Measurements from ENCODE around the gene ASXL1.
A peak's percentile ranks its signal among the peaks of the same experiment; 100 is the strongest.
"Not testable (repeated sequence)": the region's sequence is repeated elsewhere in the genome, so short reads cannot be mapped to it uniquely, and the experiment has no call there.

Gene ASXL1

DNA sequence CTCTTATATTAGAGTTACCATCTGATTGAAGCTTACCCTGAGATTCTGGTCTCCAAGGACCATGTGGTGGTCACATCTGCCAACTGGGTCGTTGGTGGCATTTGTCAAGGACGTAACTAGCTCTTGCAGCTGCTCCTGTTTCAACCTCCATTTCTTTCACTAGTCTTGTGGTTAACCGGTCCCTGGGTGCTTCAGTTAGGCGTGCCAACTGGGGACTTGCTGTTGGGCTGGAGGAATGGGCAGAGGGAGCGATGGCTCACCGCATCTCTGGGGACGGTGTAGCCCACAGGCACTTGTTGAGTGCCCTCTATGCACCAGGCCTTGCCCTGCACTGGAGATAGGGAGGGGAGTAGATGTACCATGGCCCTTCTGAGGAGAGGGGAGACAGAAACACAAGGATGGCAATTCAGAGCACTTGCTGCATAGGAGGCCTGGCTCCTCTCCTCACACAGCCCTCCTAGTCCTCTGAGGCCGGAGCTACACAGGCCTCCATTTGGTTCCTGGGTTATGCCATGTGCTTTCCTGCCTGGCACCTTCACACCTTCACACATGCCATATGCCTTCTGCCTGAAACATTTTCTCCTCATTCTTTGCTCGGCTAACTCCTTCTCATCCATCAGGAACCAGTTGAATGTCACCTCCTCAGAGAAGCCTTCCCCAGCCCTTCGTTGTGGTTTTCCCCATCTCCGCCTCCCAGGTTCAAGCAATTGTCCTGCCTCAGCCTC lies 20.0 kb upstream of the ASXL1 start:
- no peak for DNase-seq (ENCODE audit: low read depth)

DNA sequence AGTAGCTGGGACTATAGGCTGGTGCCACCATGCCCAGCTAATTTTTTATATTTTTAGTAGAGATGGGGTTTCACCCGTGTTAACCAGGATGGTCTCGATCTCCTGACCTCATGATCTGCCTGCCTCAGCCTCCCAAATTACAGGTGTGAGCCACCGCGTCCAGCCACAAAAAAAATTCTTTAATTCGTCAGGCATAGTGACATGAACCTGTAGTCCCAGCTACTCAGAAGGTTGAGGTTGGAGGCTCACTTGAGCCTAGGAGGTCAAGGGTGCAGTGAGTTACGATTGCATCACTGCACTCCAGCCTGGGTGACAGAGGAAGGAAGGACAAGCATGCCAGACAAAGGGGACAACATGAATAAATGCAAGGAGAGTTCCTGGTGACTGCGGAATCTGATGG lies 19.5 kb upstream of the ASXL1 start:
- no peak for DNase-seq (ENCODE audit: low read depth)

DNA sequence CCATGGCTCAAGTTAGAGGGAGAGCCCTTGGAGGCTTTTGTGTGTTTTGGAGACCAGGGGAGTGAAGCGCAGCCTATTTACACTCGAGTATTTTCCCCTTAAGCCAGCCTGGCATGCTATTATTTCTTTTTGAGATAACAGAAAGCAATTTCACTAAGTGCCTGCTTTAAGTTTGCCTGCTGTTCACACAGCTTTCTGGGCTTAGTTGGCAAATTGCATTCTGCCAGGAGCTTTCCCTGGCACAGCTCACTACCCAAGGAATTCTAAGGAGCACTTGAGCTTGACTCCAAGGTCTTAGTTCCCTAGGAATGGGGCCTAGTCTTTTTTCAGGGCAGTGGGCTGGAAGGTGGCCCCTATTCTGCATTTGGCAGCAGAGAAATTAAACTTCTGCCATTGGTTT lies 19.0 kb upstream of the ASXL1 start:
- DNase-seq (ENCODE audit: low read depth) = no peak

DNA sequence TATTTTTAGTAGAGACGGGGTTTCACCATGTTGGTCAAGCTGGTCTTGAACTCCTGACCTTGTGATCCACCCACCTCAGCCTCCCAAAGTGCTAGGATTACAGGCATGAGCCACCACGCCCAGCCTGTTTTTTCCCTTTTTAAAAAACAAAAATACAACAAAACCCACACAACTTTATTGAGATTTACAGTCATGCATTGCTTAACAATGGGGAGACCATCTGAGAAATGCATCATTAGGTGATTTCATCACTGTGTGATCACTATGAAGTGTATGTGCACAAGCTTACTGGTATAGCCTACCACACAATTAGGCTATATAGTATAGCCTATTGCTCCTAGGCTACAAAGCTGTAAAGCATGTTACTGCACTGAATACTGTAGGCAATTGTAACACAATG lies 17.1 kb upstream of the ASXL1 start:
- not testable (repeated sequence) for DNase-seq (ENCODE audit: low read depth)

DNA sequence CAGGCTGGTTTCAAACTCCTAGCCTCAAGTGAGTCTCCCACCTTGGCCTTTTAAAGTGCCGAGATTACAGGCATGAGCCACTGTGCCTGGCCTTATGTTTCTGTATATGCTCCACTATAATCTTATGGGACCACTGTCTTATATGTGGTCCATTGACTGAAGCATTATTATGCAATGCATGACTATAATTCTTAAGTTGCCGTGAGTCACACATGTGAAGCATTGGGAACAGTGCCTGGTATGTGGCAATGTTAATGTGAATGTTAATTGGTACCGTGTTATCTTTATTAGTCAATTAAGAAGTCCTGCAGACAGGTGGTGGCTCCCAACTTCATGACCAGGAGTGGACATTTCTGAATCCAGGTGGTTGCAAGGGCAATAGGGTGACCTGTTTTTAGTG lies 14.7 kb upstream of the ASXL1 start:
- no peak for DNase-seq (ENCODE audit: low read depth)

DNA sequence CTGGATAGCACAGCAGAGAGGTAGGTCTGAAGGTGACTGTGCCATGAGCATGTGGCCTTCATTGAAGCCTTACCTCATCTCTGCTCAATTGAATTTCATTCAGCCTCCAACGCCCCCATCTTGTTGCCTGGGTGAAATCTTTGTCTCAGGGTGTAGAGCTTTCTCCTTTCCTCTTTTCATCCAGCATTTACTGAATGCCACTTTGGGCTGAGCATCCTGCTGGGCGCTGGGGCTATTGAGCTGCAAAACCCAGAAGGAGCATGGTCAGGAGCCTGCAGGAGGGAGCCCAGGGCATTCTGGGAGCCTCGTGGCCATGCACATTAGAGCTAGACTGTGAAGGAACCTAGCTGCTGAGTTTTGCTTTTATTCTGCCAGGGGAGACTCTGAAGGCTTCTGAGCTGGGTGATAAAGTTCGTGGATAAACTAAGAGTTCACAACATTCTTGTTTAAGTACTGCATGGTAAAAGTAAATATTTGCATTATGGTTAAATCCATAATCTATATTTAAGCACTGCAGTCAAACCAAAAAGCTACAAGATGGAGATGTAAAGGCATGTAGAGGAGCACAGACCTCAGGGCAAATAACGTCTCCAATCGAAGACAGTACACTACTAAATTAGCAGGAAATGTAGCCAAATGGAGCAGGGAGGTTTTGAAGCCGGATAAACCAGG lies 13.2 kb upstream of the ASXL1 start:
- no peak for DNase-seq (ENCODE audit: low read depth)

DNA sequence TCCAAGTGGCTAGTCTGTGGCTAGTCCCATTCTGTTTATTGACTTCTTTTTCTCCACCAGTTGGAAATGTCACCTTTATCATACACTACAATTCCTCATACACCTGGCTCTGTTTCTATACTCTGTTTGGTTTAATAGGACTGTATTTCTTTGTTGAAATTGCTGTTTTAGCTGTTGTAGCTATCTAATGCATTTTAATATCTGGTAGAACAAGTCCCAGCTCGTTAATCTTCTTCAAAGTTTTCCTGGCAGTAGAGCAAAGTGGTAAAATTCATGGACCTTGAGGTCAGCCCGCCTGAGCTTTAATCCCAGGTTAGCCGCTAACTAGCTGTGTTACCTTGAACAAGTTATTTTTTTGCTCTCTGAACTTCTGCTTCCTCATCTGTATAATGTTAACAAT lies 9.9 kb upstream of the ASXL1 start:
- DNase-seq (ENCODE audit: low read depth) = no peak

DNA sequence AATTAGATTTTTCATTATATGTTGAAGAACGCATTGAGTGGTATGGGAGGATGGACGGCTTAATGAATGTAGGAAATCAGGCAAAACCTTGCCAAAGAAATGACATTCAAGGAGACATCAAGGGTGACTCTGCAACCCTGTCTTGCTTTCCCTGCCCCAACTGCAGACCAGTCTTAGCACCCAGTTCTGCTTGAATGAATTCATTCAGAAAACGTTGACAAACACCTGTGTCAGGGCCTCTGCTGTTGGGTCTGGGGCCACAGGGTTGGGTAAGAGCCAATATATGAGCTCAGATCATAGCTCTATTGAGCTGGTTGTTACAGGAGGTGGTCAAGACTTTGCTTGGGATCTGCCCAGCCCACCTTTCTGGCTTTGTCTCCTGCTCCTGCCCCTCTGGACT lies 7.7 kb upstream of the ASXL1 start:
- DNase-seq (ENCODE audit: low read depth) = no peak

DNA sequence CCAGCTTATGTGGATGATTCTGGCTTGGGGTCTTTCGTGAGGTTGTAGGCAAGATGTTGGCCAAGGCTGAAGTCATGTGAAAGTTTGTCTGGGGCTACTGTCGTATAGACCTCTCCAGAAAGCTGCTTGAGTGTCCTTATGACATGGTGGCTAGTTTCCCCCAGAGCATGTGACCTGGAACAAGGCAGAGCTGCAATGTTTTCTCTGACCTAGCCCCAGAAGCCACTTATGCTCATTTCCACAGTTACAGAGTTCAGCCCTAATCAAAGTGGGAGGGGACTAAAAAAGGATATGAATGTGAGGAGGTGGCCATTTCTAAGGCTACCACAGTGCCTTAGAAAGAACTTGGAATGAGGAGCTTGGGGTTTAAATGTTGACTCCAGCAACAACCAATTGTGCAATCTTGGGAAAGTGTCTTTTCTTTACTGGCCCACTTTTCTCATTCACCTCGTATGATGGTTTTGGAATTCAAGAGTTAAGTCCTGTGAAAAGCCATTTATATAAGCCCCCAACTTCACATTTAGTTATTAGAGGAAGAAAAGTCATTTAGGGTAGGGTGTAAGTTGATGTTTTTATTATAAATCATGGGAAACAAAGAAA lies 5.9 kb upstream of the ASXL1 start:
- DNase-seq (ENCODE audit: low read depth) = no peak

DNA sequence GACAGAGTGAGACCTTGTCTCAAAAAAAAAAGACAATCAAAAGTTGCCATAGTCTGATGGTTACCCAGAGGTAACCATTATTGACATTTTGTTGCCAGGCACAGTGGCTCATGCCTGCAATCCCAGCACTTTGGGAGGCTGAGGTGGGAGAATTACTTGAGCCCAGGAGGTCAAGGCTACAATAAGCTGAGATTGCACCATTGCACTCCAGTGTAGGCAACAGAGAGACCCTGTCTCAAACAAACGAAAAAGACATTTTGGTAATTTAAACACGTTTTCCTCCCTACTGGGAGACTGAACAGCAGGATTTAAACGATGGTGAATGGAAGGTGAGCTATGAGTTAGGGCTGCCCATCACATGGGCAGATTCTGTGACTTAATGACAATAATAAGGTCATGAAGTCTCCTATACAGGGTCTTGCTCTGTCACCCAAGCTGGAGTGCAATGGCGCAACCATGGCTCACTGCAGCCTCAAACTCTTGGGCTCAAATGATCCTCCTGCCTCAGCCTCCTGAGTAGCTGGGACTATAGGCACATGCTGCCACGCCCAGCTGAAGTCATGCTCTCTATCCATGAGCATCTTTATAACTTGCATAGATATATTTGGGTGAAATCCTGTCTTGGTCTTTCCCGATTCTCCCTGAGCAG lies 4.2 kb upstream of the ASXL1 start:
- DNase-seq (ENCODE audit: low read depth) = no peak

DNA sequence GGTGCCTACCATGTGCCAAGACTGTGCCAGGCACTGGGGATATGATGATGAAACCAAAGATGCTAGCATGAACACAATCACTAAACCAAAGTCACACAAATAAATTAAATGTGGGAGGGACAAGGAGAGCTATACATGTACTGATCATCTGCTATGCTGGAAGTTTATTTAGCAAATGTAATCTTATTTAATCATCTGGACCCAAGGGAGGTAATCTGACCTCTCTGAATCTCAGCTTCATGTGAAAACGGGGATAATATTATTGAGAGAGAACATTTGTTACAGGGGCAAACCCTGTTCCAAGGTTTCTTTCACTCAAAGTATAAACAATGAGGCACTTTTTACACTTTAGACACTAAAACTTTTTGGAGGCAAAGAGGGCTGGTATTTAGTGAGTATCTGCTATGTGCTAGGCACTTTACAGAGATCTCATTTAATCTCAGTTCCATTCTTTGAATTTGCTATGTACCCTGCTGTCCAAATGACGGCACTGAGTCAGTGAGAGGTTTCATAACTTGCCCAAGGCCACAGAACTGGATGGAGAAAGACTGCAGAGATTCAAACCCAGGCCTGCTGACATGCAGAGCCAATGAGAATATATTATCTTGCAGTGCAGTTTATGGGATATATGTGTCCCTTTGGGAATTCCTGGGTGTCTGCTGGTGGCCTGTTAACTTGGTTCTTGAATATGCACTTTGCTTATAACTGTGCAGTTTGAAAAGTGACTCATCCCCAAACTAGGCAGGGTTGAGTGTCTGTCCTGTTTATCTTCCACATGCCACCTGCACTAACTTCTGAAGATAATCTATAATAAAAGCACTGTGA lies 3.3 kb upstream of the ASXL1 start:
- no peak for DNase-seq (ENCODE audit: low read depth)

DNA sequence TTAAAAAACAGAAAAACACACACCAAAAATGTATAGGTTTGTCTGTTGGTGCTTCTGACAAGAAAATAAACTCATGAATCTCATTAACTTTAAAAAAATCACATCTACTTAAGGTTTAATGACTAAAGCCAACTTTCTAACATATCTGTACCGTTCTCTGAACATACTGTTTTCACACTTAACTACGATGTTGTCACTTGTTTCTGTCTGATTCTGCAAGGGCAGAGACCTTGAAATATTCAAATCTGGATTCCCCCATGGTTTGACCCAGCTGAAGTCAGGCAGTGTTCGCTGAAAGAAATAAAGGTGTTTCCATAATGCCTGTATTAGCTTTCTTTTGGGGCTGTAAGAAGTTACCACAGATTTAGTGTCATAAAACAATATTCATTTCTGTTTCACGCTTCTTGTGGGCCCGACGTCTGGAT lies 2.7 kb upstream of the ASXL1 start:
- no peak for DNase-seq (ENCODE audit: low read depth)

DNA sequence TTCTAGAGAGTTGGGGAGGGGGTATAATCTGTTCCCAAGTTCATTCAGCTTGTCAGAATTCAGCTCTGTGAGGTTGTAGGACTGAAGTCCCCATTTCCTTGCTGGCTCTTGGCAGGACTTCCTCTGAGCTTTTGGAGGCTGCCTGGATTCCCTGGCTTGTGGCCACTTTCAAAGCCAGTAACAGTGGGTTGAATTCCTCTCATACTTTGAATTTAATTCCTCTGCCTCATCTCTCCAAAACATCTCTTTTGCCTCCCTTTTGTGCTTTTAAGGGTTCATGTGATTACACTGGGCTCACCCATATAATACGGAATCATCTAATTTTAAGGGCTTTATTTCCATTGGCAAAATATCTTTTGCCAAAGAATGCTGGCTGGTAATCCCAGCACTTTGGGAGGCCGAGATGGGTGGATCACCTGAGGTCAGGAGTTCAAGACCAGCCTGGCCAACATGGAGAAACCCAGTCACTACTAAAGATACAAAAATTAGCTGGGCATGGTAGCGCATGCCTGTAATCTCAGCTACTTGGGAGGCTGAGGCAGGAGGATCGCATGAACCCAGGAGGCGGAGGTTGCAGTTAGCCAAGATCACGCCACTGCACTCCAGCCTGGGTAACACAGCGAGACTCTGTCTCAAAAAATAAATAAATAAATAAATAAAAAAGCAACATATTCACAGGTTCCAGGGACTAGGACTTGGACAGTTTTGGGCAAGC lies 2.1 kb upstream of the ASXL1 start:
- not testable (repeated sequence) for DNase-seq (ENCODE audit: low read depth)

DNA sequence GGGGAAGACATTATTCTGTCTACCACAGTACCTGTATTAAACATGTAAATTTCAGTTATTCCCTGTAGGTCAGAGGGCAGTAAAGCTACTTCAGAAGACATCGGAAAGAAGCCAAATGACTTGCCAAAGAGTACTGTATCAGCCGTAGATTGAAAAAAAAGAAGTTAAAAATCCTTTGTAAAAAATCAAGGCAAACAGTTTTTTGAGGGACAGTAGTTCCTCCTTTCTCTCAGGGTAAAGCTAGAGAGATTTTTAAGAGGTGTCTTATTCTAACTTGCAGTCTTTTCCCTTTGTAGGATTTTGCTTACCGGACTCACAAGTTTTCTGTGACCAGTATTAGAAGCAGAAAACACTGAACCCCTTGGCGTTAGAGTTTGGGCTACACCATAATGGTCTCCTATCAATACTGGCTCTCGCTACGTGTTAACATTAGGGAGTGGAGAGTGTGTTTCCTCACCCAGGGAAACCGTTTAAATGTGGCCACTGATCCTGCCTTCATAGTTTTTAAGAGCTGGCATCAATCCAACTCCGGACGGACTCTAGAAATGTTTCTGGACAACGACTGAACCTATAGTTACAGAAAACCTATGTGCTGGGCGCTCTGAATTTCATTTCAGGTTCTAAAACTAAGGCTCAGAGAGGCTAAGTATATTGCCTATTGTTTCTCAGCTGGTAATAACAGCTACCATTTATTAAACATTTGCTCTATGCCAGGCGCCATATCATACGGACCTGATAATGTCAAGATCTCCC lies 1.3 kb upstream of the ASXL1 start:
- no peak for DNase-seq (ENCODE audit: low read depth)

DNA sequence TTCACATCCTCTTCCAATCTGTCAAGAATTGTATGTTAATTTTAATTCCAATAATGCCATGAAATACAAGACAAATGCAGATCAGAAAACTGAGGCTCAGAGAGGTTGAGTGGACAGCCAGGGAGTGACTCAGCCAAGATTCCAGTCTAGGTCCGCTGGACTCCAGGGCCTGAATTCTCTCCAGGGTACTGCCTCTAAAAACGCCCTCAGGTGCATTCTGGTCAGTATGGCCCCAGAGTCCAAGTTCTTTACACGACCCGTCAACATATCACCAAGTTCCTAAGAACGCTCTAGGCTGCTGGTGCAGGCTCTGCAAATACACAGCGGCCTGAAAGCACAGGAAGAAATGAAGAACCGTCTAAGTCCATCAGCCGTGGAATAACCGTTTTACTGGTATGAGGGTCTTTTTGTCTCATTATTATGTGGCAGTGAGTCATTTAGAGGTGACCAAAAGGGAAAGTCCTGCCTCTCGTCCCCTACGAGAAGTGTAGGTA lies 709 bp upstream of the ASXL1 start:
- DNase-seq (ENCODE audit: low read depth) = no peak

DNA sequence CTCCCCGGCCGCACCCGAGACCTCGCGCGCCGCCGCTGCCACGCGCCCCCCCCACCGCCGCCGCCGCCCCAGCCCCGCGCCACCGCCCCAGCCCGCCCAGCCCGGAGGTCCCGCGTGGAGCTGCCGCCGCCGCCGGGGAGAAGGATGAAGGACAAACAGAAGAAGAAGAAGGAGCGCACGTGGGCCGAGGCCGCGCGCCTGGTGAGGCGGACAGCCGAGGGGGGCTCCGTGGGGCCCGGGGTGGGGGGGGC lies 426 bp downstream of the ASXL1 start:
- DNase-seq (ENCODE audit: low read depth) = no peak

DNA sequence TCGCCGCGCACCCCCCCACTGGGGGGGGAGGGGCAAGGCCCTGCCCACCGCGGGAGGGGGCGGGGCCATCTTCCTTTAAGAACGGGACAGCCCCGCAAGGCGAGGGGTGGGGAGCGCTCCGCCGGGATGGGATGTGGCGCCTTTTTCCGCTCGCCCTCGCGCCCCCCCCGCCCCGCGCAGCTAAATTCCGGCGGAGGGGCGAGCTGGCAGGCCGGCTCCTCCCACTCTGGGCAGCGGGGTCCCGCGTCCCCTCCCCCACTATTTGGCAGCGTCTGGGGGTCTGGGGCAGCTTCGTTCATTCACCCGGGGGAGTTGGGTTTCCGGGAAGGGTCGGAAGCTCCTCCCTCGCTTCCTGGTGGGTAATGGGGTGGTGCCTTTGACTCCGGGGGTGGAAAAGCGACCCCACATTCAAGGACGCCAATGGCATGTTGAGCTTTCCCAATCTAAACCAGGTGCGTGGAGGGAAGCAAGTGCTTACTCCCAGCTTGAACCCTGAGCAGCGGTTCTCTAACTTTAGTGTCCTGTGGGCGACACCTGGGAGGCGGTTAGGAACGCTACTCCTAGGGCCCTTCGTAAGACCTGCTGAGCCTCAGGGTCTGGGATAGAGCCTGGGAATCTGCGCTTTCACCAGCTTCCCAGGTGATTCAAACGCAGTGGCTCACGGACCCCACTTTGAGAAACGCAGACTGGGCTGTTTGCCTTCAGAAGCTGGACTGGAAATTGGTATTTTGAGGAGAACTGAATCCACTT lies 927 bp downstream of the ASXL1 start:
- peak; percentile 53 for DNase-seq (ENCODE audit: low read depth)

DNA sequence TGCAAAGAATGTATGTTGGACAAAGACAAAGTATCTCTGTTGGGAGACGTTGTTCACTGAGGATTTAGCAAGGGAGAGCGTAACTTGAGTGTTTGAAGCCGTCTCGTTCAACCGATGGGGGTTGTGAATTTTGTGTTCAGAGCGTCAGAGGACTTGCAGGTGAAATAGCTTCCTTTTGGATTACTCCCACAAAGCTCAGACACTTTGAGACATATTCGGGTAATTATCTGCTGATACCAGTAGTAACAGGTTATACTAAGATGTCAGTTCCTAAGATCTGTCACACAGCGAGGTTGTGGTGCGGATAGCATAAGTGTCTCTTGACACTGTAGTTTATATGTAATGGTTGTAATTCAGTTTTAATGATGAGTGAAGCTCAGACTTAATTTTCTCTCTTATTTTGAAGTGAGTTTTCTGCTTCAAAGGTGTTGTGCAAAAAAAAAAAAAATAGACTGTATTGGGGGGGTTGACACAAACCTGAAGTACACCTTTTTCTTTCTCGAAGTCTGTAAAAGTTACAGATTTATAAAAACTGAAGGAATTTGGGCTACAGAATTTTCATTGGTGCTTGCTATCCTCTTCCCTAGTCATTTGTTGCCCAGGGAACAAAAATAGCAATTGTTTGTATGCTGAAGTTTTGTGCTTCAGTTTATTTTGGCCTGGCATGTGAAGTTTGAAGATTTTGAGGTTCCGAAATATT lies 1.7 kb downstream of the ASXL1 start:
- DNase-seq (ENCODE audit: low read depth) = no peak

DNA sequence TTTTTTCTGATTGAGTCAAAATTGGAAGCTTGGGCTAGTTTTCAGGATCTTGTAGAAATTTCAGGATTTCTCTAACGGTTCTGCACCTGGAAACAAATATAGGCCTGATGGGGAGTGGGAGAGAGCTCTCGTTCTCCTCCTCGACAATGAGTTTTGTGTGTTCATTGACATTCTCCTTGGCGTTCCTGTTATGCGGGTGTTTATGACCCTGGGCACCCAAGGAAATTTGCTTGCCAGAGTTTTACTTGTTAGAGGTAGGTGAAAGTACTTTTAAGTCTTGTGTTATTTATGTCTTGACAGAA lies 2.2 kb downstream of the ASXL1 start:
- no peak for DNase-seq (ENCODE audit: low read depth)

DNA sequence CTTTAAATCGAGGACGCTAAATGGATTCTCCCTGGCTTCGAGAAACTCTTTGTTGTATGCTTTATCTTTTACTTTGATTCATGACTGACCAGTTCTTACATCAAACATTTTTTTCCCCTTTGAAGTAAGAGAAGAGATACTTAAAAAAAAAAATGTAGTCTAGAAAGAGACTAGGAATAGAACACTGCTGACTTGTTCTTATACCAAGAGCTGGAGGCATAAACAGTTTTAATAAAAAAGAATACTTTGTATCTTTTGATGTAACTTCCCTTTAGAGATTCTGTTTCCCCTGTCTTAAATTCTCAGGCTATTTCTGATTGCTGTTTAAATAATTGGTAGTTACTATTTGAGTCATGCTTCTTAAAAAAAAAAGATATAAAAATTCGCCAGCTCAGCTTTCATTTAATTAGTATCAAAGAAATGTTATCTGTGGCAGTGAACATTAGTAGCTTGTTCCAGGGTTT lies 4.8 kb downstream of the ASXL1 start:
- no peak for DNase-seq (ENCODE audit: low read depth)

Data from stimulated activated CD8-positive, alpha-beta memory T cell treated with anti-CD3 and anti-CD28 coated beads, Interleukin-12 subunit alpha, Interleukin-12 subunit beta, amount 100 ng/mL, for 1 hour (primary cell).